Activated CD4-positive, alpha-beta T cell treated with anti-CD3 and anti-CD28 coated beads for 48 hours (primary cell): ENCODE data around the gene GIMAP7.
"Not testable (repeated sequence)": the region's sequence is repeated elsewhere in the genome, so short reads cannot be mapped to it uniquely, and the experiment has no call there.

Experiments
- DNase-seq: peaks from one replicate; pipeline ENCODE4 v3.0.0-alpha.2; 2020

Gene GIMAP7

DNA sequence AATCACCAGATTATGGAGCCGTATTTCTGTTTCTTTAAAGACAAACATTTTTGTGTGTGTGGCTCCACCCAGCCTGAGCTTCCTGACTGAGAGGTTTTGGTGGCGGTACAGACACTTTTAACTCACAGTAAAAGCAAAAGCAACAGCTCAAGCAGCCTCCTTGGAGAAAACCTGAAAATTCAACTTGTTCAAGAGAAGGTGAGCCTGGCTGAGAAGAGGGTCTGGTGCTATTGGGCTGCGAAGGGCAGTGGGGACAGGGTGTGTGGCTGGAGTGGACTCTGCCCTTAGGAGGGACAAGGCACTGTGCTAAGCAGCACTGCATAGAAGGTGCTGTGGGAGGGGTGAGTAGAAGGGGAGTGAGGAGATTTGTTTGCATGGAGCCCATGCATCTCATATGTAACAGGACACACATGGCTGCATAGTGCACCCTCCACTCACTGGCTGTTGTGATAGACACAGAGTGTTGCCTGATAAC, at the start of gene GIMAP7:
Gene GIMAP7, plus strand, starts transcription at position 125 of the 475 bp plus-strand sequence. CDS start 5,103 bp downstream, outside the sequence.
- peak; percentile 62 for DNase-seq

DNA sequence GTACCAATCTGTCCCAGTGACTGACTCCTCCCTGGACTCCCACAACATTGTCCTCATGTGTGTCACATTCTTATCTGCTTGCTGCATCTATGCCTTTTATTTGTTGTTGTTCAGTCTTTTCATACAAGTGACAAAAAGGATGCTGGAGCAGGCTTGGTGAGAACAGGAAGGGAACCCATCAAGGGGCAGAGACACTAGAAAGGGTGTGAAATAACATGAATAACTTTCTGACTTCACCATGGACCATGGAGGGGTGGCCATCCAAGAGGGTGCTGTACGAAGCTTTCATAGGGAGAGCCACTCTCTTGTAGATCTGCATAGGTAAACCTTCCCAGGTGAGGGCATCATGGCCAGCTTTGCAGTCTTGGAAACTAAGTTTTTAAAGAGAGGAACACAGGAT, 49.7 kb upstream of the GIMAP7 start:
- no peak for DNase-seq

DNA sequence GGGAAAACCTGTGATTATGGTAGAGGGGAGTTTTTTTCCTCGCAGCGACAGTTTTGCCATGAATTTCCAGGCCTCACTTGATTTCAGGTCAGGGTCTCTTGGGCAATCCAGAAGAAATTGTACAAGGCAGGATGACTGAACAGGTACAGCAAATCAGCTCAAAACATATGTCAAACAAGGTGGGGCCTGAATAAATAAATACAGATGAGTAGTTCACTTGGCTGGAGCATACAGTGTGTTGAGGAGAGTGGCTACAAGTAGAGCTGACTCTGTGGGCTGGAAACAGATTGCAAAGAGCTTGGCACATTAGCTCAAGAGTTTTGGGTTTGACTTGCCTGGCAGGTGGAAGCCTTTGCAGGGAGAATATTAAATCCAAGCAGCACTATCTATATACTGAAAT, 49.3 kb upstream of the GIMAP7 start:
- DNase-seq, result no peak

DNA sequence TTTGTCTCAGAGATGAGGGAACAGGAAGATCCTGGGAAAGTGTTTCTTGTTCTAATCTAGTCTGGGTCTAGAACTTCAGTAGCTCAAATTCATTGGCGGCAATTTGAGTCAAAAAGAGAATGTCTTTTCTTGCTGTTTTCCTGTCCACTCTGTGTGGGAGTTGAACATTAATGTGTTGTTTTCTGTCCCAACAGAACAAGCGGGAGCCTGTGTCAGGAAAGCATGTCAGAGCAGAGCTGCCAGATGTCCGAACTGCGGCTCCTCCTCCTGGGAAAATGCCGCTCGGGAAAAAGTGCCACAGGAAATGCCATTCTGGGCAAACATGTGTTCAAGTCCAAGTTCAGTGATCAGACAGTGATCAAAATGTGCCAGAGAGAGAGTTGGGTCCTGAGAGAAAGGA, 48.2 kb upstream of the GIMAP7 start:
- DNase-seq, result no peak

DNA sequence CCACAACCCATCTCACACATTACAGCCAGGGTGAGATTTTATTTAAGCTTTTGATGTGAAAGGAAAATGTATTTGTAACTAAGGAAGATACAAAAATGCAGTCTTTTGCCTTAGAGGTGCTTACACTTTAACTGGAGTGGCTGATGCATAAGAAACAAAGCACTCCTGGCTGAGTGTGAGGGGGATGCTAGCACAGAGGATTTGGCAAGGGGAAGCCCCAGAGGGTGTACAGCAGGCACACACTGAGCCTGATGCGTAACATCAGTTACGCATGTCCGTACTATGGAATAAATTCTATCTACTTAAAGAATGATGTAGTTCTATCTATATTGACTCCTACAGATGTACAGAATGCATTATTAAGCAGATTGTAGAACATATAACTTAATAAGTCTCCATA, 46.4 kb upstream of the GIMAP7 start:
- DNase-seq, result no peak

DNA sequence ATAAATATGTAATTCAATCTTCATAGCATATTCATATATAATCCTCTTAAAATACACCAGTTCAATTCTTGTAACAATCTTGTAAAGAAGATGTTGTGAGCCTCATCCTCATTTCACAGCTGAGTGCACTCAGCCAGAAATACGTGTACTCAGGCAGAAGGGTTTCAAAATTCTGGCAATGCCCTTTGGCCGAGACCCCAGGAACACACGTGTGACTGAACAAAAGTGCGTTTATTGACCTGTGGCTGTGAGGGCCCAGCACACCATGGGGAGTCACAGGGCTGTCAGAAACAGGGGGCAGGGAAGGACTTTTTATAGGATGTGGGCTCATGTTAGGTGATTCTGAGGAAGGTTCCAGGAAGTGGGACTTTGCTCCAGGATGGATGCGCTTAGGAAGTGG, 42.8 kb upstream of the GIMAP7 start:
- DNase-seq, result no peak

DNA sequence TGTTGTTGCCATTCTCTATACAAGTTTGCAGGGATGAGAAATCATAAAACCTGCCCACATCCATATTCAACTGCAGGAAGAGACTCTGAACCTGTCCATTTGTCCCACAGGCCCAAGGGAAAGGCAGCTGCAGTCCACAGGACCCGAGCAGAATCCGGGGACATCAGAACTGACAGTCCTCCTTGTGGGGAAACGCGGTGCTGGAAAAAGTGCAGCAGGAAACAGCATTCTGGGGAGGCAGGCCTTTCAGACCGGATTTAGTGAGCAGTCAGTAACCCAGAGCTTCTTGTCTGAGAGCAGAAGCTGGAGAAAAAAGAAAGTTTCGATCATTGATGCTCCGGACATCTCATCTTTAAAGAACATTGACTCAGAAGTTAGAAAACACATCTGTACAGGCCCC, 40.8 kb upstream of the GIMAP7 start:
- no peak for DNase-seq

DNA sequence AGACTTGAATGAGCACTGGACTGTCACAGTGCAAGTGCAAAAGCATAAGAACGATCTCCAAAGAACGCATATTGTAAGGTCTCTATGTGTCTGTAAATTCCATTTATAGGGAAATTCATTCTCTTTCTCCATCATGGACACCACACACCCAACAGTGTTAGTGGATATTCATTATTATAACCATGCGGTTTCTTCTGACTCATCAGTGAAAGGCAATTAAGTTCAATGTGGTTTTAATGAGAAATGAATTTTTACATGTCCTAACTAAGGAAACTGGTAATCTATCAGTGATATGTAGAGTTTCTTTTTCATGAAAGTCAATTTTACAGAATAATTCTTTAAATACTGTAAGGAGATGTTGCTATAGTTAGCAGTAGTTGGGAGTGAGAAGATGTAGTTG, 38.4 kb upstream of the GIMAP7 start:
- no peak for DNase-seq

DNA sequence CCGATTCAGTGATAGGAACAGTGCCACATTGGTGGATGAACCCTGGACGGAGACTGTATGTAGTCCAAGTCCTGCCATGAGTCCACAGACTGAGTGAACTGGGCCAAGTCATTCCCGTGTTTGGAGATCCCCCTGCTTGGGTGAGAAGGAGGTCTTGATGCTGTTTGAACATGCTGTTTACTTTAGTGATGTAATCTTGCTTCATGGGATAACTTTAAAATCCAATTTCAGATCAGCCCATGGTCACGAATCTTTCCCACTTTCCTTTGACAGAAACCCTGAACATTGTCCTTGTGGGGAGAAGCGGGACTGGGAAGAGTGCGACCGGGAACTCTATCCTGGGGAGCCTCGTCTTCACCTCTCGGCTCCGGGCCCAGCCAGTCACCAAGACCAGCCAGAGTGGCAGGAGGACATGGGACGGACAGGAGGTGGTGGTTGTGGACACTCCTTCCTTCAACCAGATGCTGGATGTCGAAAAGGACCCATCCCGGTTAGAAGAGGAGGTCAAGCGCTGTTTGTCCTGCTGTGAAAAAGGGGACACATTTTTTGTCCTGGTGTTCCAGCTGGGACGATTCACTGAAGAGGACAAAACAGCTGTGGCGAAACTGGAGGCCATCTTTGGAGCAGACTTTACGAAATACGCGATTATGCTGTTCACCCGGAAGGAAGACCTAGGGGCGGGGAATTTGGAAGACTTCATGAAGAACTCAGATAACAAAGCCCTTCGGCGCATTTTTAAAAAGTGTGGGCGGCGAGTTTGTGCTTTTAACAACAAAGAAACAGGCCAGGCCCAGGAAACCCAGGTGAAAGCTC, 37.6 kb upstream of the GIMAP7 start:
- peak; percentile 65 for DNase-seq

DNA sequence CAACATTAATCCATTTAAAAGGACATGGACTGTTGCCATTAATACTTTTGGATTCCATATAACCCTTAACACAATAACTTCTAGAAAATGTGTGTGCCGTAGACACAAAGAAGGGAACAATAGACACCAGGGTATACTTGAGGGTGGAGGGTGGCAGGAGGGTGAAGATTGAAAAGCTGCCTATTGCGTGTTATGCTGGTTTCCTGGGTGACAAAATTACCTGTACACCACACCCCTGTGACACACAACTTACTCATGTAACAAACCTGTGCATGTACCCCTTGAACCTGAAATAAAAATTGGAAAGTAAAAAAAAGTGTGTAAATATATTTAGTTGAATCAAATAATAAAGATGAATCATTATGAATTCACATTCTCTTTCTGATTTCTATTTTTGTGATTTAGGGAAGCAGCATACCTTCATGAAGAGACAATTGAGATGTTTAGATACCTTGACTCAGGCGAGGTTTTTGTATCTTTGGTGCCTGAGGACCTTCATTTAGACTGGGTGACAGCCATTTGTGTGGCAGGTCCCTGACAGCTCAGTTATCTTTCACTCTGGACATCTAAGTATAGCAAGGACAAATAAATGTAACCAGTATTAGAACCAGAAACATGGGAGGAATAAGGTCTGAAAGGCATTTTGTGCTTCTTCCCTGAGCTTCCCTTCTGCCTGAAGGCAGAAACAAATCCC, 35.5 kb upstream of the GIMAP7 start:
- no peak for DNase-seq

DNA sequence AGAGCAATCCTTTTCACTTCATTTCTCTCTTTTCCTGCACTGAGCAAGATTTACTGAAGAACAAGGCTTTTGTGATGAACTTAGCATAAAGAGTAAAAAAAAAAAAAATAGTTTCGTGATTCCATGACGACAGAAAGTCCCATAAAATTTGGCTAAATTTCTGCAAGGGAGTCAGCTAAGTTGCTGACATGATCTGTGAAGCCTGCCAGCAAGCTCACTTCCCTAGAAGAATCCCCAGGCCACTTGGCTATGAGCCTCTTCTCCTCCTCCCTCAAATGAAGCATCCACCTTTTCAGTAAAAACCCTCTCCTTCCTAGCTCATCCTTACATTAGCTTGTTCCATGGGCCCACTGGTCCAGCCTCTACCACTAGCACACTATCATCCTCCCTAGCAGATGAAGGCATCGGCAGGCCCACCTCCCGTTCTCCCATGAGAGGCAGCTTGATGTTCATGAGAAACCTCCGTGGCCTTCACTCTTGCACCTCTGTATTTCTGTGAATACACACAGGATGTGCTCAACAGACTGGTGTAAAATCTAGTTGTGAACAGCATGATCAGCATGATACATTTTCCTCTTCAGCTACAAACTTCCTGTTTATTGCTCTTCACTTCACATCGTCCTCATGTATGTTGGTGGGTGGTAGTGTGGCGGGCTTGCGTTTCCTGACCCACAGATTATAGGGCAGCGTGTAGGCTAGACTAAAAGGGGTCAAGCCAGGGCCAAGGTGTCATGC, 33.3 kb upstream of the GIMAP7 start:
- DNase-seq, result peak; percentile 45

DNA sequence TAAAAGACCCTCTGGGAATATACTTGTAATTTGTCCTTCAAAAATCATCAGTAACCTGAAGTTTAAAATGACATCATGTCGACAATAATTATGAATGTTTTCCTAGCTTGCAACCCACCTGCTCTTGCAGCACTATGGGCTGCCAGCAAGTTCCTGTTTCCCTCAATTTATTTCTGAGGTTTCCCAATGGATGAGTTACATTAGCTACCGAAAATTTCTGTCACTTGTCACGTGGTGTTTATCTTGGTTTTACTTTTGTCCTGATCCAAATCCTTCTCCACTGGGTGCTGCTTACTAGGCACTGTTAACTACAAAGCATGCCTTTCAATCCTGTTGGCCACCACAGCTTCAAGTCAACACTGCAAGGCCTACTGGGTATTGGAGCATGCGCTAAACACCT, 32.8 kb upstream of the GIMAP7 start:
- DNase-seq, result no peak

DNA sequence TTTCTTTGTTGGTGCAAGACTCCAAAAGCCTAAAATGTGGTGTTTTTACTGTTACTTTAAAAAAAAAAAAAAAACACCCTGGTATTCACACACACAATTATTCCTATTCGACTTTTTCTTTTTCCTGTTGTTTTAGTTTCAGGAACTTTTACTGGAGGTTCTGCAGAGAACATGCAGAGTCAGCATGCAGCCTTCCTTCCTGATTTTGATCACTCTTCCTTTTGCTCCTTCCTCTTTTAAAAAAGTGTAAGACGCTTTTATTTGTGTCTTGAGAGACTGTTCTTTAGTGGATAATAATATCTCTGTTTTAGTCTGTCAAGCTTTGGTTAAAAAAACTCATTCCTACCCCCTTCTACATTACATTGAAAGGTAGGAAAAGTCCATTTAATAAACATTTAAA, 31.2 kb upstream of the GIMAP7 start:
- not testable (repeated sequence) for DNase-seq

DNA sequence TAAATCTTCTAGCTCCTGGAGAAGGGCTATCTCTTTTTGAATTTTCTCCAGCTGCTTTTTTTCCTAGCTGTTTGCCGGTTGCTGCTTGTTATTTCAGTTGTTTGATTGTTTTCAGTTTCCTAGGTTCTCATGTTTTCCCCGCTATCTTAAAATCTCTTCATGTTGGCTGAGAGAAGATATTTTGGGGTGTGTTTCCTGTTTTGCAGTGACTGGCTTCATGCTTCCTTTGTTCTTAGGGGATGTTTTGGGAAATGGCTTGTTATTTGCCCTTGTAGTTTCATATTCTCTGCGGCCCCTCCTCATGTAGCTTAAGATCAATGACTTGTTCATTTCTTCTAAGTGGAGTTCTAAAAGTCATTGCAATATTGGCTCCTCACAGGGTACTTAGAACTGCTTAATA, 30.6 kb upstream of the GIMAP7 start:
- DNase-seq, result not testable (repeated sequence)

DNA sequence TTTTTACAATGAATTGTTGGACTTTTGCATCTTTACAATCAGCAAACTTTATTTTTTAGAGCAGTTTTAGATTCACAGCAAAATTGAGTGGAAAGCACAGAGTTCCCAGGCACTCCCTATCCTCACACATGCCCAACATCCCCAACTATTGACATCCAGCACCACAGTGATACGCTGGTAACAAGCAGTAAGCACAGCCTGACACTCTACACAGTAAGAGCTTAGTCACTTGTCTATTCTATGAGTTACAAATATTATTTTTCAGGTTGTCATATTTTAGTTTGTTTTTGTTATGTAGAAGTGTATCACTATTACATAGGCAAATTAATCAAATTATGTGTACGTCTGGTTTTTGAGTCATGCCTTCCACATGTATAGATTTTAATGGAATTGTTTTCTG, 27.0 kb upstream of the GIMAP7 start:
- no peak for DNase-seq

DNA sequence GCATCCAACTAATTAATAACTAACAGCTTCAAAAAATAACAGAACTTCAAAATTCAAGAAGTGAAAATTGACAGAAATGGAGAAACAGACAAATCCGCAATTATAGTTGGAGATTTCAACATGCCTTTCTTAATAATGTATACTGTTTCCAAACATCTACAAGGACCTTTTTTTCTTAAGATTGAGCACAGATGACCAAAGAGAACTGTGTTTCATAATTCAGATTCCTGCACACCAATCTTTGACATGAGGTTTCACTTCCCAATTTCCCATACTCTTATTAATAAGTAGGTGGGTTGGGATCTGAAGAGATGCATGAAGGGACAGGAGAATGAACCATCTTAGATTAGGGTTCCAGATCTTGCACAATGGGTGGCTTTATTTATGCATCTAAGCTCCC, 24.9 kb upstream of the GIMAP7 start:
- DNase-seq, result no peak

DNA sequence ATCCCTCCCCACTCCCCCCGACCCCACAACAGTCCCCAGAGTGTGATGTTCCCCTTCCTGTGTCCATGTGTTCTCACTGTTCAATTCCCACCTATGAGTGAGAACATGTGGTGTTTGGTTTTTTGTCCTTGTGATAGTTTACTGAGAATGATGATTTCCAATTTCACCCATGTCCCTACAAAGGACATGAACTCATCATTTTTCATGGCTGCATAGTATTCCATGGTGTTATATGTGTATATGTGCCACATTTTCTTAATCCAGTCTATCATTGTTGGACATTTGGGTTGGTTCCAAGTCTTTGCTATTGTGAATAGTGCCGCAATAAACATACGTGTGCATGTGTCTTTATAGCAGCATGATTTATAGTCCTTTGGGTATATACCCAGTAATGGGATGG, 21.2 kb upstream of the GIMAP7 start:
- not testable (repeated sequence) for DNase-seq

DNA sequence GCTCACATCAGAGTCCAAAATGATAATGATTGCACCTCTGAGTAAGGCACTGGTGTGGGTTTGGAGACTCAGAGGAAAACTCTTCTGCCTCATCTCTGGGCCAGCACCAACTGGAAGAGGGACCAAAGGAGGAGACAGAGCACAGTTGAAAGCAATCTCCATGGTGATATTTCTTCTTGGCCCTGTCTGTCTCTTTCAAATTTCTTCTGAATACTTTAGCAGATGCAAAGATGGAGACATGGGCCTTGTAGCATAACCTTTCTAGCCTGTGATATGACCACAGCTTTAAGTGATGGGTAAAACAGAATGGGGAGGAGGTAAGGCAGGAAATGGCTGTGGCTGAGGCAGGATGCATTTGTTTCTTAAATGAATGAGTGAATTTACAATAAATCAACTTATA, 12.2 kb upstream of the GIMAP7 start:
- DNase-seq, result no peak

DNA sequence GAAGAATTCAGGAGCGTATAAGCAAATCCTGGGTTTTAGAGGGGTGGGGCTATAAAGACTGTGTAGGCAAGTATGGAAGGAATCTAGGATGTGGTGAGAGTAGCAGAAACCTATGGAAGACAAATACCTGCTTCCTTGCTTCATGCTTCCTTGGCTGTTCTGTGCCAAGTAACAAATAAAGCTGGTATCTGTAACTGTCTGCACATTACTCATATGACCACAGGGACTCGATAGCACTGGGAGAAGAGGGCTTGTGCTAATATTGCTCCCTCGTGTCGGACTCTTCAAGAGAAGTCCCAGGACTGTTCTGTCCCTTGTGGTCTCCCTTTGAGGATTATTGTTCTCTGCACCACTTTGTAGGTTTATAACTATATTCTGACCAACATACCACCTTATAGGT, 11.5 kb upstream of the GIMAP7 start:
- DNase-seq, result no peak

DNA sequence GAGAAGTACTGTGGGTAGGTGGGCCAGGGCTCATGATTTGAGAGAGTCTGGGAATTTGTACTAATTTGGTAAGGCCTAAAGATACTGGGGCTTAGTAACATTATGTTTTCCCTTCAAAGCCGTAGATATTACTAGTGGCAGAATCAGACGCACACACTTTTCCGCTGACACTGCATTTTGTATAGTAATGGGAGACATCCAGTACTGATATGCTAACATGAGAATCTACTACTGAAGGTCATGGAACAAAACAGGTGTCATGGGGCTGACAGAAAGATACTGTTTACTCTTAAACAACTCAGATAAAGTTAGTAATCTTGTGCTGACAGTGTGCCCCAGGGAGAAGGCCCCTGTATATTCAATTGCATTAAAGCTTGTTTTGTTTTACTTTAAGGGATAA, 11.1 kb upstream of the GIMAP7 start:
- peak; percentile 43 for DNase-seq

DNA sequence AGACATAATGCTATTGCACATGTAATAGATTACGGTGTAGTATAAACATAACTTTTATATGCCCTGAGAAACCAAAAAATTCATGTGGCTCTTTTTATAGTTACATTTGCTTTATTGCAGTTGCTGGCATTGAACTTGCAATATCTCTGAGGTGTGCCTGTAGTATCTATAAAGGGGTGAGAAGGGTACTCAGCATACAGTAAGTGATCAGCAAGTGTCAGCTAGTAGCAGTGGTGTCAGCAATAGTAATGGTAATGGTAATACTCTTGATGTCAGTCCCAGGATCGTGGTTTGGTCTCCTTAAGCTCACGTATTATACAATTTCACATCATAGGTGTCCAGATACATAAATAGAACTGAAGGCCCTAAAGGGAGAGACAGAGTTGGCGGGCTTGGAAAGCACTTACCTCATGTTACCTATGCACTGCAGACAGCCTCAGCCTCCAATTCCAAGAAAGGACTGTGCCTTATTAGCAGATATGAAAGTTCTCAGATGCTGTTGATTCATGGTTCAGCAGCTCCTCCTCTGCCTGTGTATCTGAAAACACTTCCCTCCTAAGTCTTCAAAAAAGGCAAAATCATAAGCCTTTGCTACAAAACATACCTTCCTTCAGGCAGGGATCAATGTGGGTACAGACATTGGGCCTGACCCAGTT, 6.6 kb upstream of the GIMAP7 start:
- no peak for DNase-seq

DNA sequence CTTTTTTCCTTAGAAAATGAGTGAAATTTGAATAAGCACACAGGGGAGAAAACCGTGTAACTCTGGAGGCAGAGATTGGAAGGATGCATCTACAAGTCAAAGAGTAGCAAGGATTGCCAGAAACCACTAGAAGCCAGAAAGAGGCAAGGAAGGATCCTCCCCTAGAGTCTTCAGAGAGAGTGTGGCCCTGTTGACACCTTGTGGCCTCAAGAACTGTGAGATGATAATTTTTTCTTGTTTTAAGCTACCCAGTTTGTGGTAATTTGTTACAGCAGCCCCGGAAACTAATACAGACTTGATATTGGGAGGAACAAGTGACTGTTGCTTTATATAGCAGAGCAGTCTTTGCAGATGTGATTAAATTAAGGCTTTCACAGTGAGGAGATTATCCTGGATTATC, 3.6 kb upstream of the GIMAP7 start:
- no peak for DNase-seq

DNA sequence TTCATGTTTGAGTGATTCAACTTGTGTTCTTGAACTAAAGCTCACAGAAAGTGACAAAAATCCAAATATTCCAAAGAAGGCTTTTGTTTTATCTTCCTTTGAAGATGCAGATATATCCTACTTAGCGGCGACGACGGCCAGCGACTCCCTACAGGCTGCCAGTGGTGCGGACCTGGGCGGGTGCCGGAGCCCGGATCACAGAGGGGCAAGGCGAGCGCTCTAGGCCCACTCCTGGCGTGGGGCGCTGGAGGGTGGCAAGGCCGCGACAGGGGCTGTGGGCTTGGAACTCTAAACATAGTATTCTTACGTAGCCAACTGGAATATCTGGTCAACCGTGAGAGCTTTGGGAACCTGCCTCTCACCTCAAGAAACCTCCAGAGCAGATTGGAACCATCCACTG, 914 bp upstream of the GIMAP7 start:
- DNase-seq, result no peak
